ENCODE results near the gene STK38. TPM values are rescaled to one million over a fixed set of nuclear protein-coding genes. Genes with fewer than 3 reads are reported as not detected.

Gene STK38
- total RNA-seq, 4 donors from 2014 or later = 57.8 to 107 (median 87.9) TPM

GRCh38 chr6:36479256-36479655 is 68.0 kb downstream of the STK38 start:
- no peaks in the 10 kb centered on the region for H3K4me1 ChIP-seq
- no peak for TF ChIP-seq CTCF (IDR thresholded peaks at IDR 0.05)
- TF ChIP-seq POLR2A (IDR thresholded peaks at IDR 0.05) = no peak
- H3K9me3 ChIP-seq = no peaks in the 10 kb centered on the region
- no peak overlapping the region for H3K4me3 ChIP-seq
- DNase-seq = no peak
- no peak overlapping the region for H3K27ac ChIP-seq
- H3K27me3 ChIP-seq = no peaks in the 10 kb centered on the region
- H3K36me3 ChIP-seq = peaks cover 0 to 57% (median 0%) of the 10 kb centered on the region in 3 donors

GRCh38 chr6:36478051-36478526 is 69.2 kb downstream of the STK38 start:
- Histone ChIP-seq H3K36me3 (peaks cover 0 to 59% (median 0%) of the 10 kb centered on the region in 3 donors), H3K27me3 (no peaks in the 10 kb centered on the region), H3K27ac (no peak overlapping the region), H3K9me3 (no peaks in the 10 kb centered on the region), H3K4me1 (no peaks in the 10 kb centered on the region), H3K4me3 (no peak overlapping the region)
- no peak for TF ChIP-seq POLR2A (IDR thresholded peaks at IDR 0.05)
- no peak for TF ChIP-seq CTCF (IDR thresholded peaks at IDR 0.05)
- DNase-seq = no peak

- Histone ChIP-seq H3K4me1 (no peaks in the 10 kb centered on the region), H3K27me3 (no peaks in the 10 kb centered on the region), H3K4me3 (no peak overlapping the region), H3K36me3 (peaks cover 0 to 47% (median 0%) of the 10 kb centered on the region in 3 donors), H3K27ac (no peak overlapping the region), H3K9me3 (no peaks in the 10 kb centered on the region)
- DNase-seq = no peak
- no peak for TF ChIP-seq POLR2A (IDR thresholded peaks at IDR 0.05)
Measured at GRCh38 chr6:36469946-36470345, 77.3 kb downstream of the STK38 start.

GRCh38 chr6:36469148-36469661 is 78.1 kb downstream of the STK38 start:
- H3K27ac ChIP-seq = no peak overlapping the region
- H3K4me3 ChIP-seq = no peak overlapping the region
- H3K4me1 ChIP-seq = no peaks in the 10 kb centered on the region
- no peak for TF ChIP-seq CTCF (IDR thresholded peaks at IDR 0.05)
- no peak for TF ChIP-seq POLR2A (IDR thresholded peaks at IDR 0.05)
- peaks cover 0 to 40% (median 0%) of the 10 kb centered on the region in 3 donors for H3K36me3 ChIP-seq
- H3K27me3 ChIP-seq = no peaks in the 10 kb centered on the region
- H3K9me3 ChIP-seq = no peaks in the 10 kb centered on the region
- DNase-seq = no peak

GRCh38 chr6:36467625-36468024 is 79.7 kb downstream of the STK38 start:
- DNase-seq = no peak
- Histone ChIP-seq H3K4me3 (no peak overlapping the region), H3K27ac (no peak overlapping the region), H3K36me3 (peaks cover 0 to 28% (median 0%) of the 10 kb centered on the region in 3 donors), H3K27me3 (no peaks in the 10 kb centered on the region), H3K4me1 (no peaks in the 10 kb centered on the region), H3K9me3 (no peaks in the 10 kb centered on the region)
- no peak for TF ChIP-seq POLR2A (IDR thresholded peaks at IDR 0.05)
- no peak for TF ChIP-seq CTCF (IDR thresholded peaks at IDR 0.05)

GRCh38 chr6:36464233-36464632 is 83.0 kb downstream of the STK38 start:
- no peak for DNase-seq
- H3K4me1 ChIP-seq = peaks cover 0 to 4% (median 0%) of the 10 kb centered on the region in 4 donors
- H3K4me3 ChIP-seq = no peak overlapping the region
- no peaks in the 10 kb centered on the region for H3K36me3 ChIP-seq
- TF ChIP-seq CTCF (IDR thresholded peaks at IDR 0.05) = no peak
- no peak for TF ChIP-seq POLR2A (IDR thresholded peaks at IDR 0.05)
- H3K27me3 ChIP-seq = no peaks in the 10 kb centered on the region
- H3K27ac ChIP-seq = no peak overlapping the region
- H3K9me3 ChIP-seq = no peaks in the 10 kb centered on the region
